ENCODE measurements around the gene CWC27. TPM values are rescaled to one million over a fixed set of nuclear protein-coding genes. Genes with fewer than 3 reads are reported as not detected.

CWC27 gene
- total RNA-seq, 2 donors from 2014 or later, result 8.5 to 12.5 TPM

DNA sequence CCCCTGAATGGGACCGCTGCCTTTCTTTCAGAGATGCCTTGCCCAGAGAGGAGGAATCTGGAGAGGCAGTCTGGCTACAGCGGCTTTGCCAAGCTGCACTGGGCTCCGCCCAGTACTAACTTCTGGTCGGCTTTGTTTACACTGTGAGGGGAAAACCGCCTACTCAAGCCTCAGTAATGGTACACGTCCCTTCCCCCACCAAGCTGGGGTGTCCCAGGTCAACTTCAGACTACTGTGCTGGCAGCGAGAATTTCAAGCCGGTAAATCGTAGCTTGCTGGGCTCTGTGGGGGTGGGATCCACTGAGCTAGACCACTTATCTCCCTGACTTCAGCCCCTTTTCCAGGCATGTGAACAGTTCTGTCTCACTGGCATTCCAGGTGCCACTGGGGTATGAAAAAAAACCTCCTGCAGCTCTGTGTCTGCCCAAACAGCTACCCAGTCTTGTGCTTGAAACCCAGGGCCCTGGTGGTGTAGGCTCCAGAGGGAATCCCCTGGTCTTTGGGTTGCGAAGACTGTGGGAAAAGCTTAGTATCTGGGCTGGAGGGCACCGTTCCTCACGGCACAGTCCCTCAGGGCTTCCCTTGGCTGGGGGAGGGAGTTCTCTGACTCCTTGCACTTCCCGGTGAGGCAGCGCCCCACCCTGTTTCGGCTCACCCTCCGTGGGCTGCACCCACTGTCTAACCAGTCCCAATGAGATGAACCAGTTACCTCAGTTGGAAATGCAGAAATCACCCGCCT lies 171.2 kb downstream of the CWC27 start:
- no peaks in the 10 kb centered on the region for H3K9me3 ChIP-seq
- no peaks in the 10 kb centered on the region for H3K27me3 ChIP-seq (replicated peaks; ENCODE audit: insufficient read depth)
- H3K36me3 ChIP-seq, result no peaks in the 10 kb centered on the region
- no peaks in the 10 kb centered on the region for H3K4me1 ChIP-seq (replicated peaks)
- peak; percentile 12 for DNase-seq (ENCODE audit: low spot score)
- no peak overlapping the region for H3K27ac ChIP-seq
- WGBS, result 56% methylated on average over 17 of the region's 17 CpGs
- intact Hi-C loops (cut with DNase I), result loop anchor here (10.0 kb wide), 1 partner anchor 125 kb away; no protein-coding TSS in a partner anchor
- TF ChIP-seq POLR2AphosphoS5 (IDR thresholded peaks at IDR 0.05), result peak; percentile 28
- TF ChIP-seq, protein P1, sequence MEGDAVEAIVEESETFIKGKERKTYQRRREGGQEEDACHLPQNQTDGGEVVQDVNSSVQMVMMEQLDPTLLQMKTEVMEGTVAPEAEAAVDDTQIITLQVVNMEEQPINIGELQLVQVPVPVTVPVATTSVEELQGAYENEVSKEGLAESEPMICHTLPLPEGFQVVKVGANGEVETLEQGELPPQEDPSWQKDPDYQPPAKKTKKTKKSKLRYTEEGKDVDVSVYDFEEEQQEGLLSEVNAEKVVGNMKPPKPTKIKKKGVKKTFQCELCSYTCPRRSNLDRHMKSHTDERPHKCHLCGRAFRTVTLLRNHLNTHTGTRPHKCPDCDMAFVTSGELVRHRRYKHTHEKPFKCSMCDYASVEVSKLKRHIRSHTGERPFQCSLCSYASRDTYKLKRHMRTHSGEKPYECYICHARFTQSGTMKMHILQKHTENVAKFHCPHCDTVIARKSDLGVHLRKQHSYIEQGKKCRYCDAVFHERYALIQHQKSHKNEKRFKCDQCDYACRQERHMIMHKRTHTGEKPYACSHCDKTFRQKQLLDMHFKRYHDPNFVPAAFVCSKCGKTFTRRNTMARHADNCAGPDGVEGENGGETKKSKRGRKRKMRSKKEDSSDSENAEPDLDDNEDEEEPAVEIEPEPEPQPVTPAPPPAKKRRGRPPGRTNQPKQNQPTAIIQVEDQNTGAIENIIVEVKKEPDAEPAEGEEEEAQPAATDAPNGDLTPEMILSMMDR (IDR thresholded peaks at IDR 0.05), result no peak
- TF ChIP-seq POLR2A (IDR thresholded peaks at IDR 0.05), result no peak
- no peak overlapping the region for H3K4me3 ChIP-seq

DNA sequence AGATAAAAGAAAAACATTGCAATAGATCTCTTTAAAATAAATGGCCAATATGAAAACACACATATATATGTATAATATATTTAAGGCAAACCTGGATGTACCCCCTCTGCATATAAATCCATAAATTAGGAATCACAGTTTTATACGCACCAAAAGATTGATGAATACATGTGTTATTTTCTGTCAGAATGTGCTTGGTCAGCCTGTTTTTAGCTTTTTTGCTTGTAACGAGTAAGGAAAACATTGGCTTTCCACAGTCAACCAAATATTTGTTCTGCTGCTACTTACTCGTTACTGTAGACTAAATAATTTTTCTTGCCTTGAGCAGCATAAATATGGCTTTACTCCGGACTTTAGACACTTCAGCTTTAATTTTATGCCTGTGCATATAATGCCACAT lies 173.7 kb downstream of the CWC27 start:
- Histone ChIP-seq H3K9me3 (no peaks in the 10 kb centered on the region), H3K4me1 (replicated peaks) (no peaks in the 10 kb centered on the region), H3K4me3 (no peak overlapping the region), H3K36me3 (no peaks in the 10 kb centered on the region), H3K27ac (no peak overlapping the region), H3K27me3 (replicated peaks; ENCODE audit: insufficient read depth) (no peaks in the 10 kb centered on the region)
- intact Hi-C loops (cut with DNase I), result loop anchor here (10.0 kb wide), 1 partner anchor 128 kb away; no protein-coding TSS in a partner anchor
- TF ChIP-seq, protein P1 (IDR thresholded peaks at IDR 0.05), result no peak
- no peak for TF ChIP-seq POLR2AphosphoS5 (IDR thresholded peaks at IDR 0.05)
- TF ChIP-seq POLR2A (IDR thresholded peaks at IDR 0.05), result no peak
- WGBS, result 53% methylated on average over 4 of the region's 4 CpGs
- no peak for DNase-seq (ENCODE audit: low spot score)

DNA sequence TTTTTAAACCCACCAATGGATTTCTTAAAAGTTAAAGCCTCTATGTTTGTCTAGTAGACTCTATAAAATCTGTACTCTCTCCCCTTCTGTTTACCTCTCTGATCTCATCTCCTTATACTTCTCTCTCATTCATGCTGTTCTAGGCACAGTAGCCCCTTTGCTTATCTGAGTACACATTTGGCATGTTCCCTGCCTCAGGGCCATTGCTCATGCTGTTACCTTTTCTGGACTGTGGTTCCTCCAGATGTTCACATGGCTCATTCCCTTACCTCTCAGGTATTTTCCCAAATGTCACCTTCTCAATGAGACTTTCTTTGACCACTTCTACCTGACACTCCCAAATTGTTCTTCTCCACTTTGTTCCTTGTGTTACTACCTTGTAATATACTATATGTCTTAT lies 176.1 kb downstream of the CWC27 start:
- Histone ChIP-seq H3K27ac (no peak overlapping the region), H3K4me1 (replicated peaks) (no peaks in the 10 kb centered on the region), H3K27me3 (replicated peaks; ENCODE audit: insufficient read depth) (no peaks in the 10 kb centered on the region), H3K4me3 (no peak overlapping the region), H3K36me3 (no peaks in the 10 kb centered on the region), H3K9me3 (no peaks in the 10 kb centered on the region)
- no peak for DNase-seq (ENCODE audit: low spot score)
- no peak for TF ChIP-seq POLR2AphosphoS5 (IDR thresholded peaks at IDR 0.05)
- TF ChIP-seq, protein P1 (IDR thresholded peaks at IDR 0.05), result no peak
- no peak for TF ChIP-seq POLR2A (IDR thresholded peaks at IDR 0.05)
- intact Hi-C loops (cut with DNase I), result loop anchor here (10.0 kb wide), 1 partner anchor 130 kb away; no protein-coding TSS in a partner anchor

DNA sequence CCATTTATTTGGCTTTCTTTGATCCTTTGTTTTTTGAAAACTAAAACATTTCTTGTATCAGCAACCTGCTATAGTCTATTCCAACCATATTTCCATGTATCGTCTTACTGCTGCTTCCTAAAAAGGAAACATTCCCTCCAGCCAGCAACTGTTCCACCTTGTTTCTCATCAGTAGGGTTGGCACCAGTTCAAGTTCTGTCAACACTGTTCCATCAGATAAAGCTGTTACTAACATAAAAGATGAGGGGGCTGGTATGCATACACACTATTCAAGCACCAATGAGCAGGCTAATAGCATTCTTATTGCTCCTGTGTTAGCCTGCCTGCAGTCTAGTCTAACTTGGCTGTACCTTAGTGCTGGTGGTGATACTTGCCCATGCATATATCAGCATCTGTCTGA lies 178.3 kb downstream of the CWC27 start:
- H3K27me3 ChIP-seq (replicated peaks; ENCODE audit: insufficient read depth), result no peaks in the 10 kb centered on the region
- DNase-seq (ENCODE audit: low spot score), result peak; percentile 69
- no peaks in the 10 kb centered on the region for H3K36me3 ChIP-seq
- intact Hi-C loops (cut with DNase I), result loop anchor here (10.0 kb wide), 1 partner anchor 132 kb away; no protein-coding TSS in a partner anchor
- H3K9me3 ChIP-seq, result no peaks in the 10 kb centered on the region
- 19% methylated on average over 1 of the region's 1 CpG for WGBS
- no peak overlapping the region for H3K27ac ChIP-seq
- H3K4me1 ChIP-seq (replicated peaks), result no peaks in the 10 kb centered on the region
- no peak overlapping the region for H3K4me3 ChIP-seq
- TF ChIP-seq POLR2AphosphoS5 (IDR thresholded peaks at IDR 0.05) (peak; percentile 65), POLR2A (IDR thresholded peaks at IDR 0.05) (no peak)

DNA sequence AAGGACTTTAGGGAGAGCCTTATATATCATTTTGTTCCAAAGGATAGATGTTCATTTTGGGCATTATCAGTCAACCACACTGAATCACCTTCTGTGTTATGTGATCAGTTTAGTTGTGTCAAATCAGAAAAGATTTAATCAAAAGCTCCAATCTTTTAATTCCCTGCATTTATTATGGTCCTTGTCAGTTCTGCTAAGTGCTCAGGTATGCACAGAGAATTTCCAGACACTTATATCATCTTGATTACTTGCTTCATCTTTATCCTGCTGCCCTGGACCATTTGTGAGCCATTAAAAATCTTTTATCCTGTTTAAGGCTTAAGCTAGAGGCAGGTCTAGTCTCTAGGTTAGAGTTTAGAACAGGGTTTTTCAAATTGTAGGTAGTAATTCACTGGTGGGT lies 179.1 kb downstream of the CWC27 start:
- TF ChIP-seq POLR2A (IDR thresholded peaks at IDR 0.05) (no peak), POLR2AphosphoS5 (IDR thresholded peaks at IDR 0.05) (no peak)
- TF ChIP-seq, protein P1 (IDR thresholded peaks at IDR 0.05), result no peak

More for the DNA sequence above, 179.1 kb downstream of the CWC27 start:
- no peaks in the 10 kb centered on the region for H3K36me3 ChIP-seq
- H3K27me3 ChIP-seq (replicated peaks; ENCODE audit: insufficient read depth), result no peaks in the 10 kb centered on the region
- H3K9me3 ChIP-seq, result no peaks in the 10 kb centered on the region
- intact Hi-C loops (cut with DNase I), result loop anchor here (10.0 kb wide), 1 partner anchor 133 kb away; no protein-coding TSS in a partner anchor
- no peak for DNase-seq (ENCODE audit: low spot score)
- no peak overlapping the region for H3K27ac ChIP-seq
- H3K4me3 ChIP-seq, result no peak overlapping the region
- no peaks in the 10 kb centered on the region for H3K4me1 ChIP-seq (replicated peaks)
